Parathyroid adenoma (tissue), 2 donors: ENCODE measurements around the gene TBC1D5.

Experiments used
- H2AFZ ChIP-seq: fragments of 300-600 bp; sonication (generic); one replicate; pipeline ENCODE4 v1.7.0; 2017; ENCODE audit warnings: antibody characterized with exemption, mild to moderate bottlenecking
- H3K27ac ChIP-seq: fragments of 300-600 bp; sonication (generic); one replicate; pipeline ENCODE4 v1.7.0; 2017
- H3K27me3 ChIP-seq: fragments of 300-600 bp; sonication (generic); one replicate; pipeline ENCODE4 v1.7.0; 2017; ENCODE audit warnings: low read length; ENCODE audit not compliant: control insufficient read depth, insufficient read depth
- H3K36me3 ChIP-seq: fragments of 300-600 bp; sonication (generic); one replicate; pipeline ENCODE4 v1.7.0; 2017; ENCODE audit warnings: low read length; ENCODE audit not compliant: control insufficient read depth, insufficient read depth
- H3K4me1 ChIP-seq: fragments of 300-600 bp; sonication (generic); one replicate; pipeline ENCODE4 v1.7.0; 2017; ENCODE audit warnings: control low read depth
- H3K4me2 ChIP-seq: fragments of 300-600 bp; sonication (generic); one replicate; pipeline ENCODE4 v1.7.0; 2017; ENCODE audit warnings: low read length
- H3K4me3 ChIP-seq: fragments of 300-600 bp; sonication (generic); one replicate; pipeline ENCODE4 v1.7.0; 2017; ENCODE audit warnings: low read depth, low read length
- H3K79me2 ChIP-seq: fragments of 300-600 bp; sonication (generic); one replicate; pipeline ENCODE4 v1.7.0; 2017; ENCODE audit warnings: control low read depth
- H3K9ac ChIP-seq: fragments of 300-600 bp; sonication (generic); one replicate; pipeline ENCODE4 v1.7.0; 2017; ENCODE audit warnings: mild to moderate bottlenecking
- H3K9me3 ChIP-seq: fragments of 300-600 bp; sonication (generic); one replicate; pipeline ENCODE4 v1.7.0; 2017; ENCODE audit warnings: low read length; ENCODE audit not compliant: control insufficient read depth
- CTCF ChIP-seq: fragments of 300-600 bp; sonication (generic); IDR thresholded peaks from one replicate; pipeline ENCODE4 v1.7.0; 2017; ENCODE audit warnings: antibody characterized with exemption, mild to moderate bottlenecking
- donor health status: primary hyperparathyroidism.

TBC1D5 gene

GRCh38 chr3:17138246-17139039 lies 604.0 kb downstream of the TBC1D5 start:
- no peak overlapping the region for H3K9ac ChIP-seq
- TF ChIP-seq CTCF, result no peak
- H3K4me3 ChIP-seq, result no peak overlapping the region
- no peaks in the 10 kb centered on the region for H3K36me3 ChIP-seq
- no peaks in the 10 kb centered on the region for H3K9me3 ChIP-seq
- H3K27ac ChIP-seq, result no peak overlapping the region
- H2AFZ ChIP-seq, result no peak overlapping the region
- H3K4me2 ChIP-seq, result no peak overlapping the region
- no peaks in the 10 kb centered on the region for H3K4me1 ChIP-seq
- no peaks in the 10 kb centered on the region for H3K79me2 ChIP-seq
- no peaks in the 10 kb centered on the region for H3K27me3 ChIP-seq

- H3K27me3 ChIP-seq, result no peaks in the 10 kb centered on the region
- no peak overlapping the region for H3K27ac ChIP-seq
- TF ChIP-seq CTCF, result no peak
Observed at GRCh38 chr3:17137321-17137826, 605.1 kb downstream of the TBC1D5 start.

GRCh38 chr3:17136136-17136721 lies 606.2 kb downstream of the TBC1D5 start:
- no peaks in the 10 kb centered on the region for H3K79me2 ChIP-seq
- H3K36me3 ChIP-seq, result no peaks in the 10 kb centered on the region
- H2AFZ ChIP-seq, result no peak overlapping the region
- no peak overlapping the region for H3K4me2 ChIP-seq
- no peak overlapping the region for H3K9ac ChIP-seq
- H3K4me1 ChIP-seq, result no peaks in the 10 kb centered on the region
- H3K27me3 ChIP-seq, result no peaks in the 10 kb centered on the region
- H3K9me3 ChIP-seq, result no peaks in the 10 kb centered on the region
- TF ChIP-seq CTCF, result no peak
- H3K4me3 ChIP-seq, result no peak overlapping the region
- H3K27ac ChIP-seq, result no peak overlapping the region

More at GRCh38 chr3:17137321-17137826, 605.1 kb downstream of the TBC1D5 start:
- Histone ChIP-seq H3K4me3 (no peak overlapping the region), H3K9me3 (no peaks in the 10 kb centered on the region), H3K36me3 (no peaks in the 10 kb centered on the region), H3K79me2 (no peaks in the 10 kb centered on the region), H3K4me1 (no peaks in the 10 kb centered on the region), H2AFZ (no peak overlapping the region), H3K9ac (no peak overlapping the region), H3K4me2 (no peak overlapping the region)

GRCh38 chr3:17135696-17136095 lies 606.7 kb downstream of the TBC1D5 start:
- Histone ChIP-seq H3K36me3 (no peaks in the 10 kb centered on the region), H3K27me3 (no peaks in the 10 kb centered on the region), H3K27ac (no peak overlapping the region), H3K9ac (no peak overlapping the region), H2AFZ (no peak overlapping the region), H3K4me3 (no peak overlapping the region), H3K9me3 (no peaks in the 10 kb centered on the region), H3K4me2 (no peak overlapping the region), H3K4me1 (no peaks in the 10 kb centered on the region), H3K79me2 (no peaks in the 10 kb centered on the region)
- TF ChIP-seq CTCF, result no peak
